HG03135 (cell line): ENCODE measurements around the gene TNFSF9.
"Not testable (repeated sequence)": the region's sequence is repeated elsewhere in the genome, so short reads cannot be mapped to it uniquely, and the experiment has no call there.

Source experiments
- ATAC-seq: cut with Tn5 transposase; IDR thresholded peaks from one replicate; pipeline ENCODE4 v1.9.1; 2021; ENCODE audit warnings: mild to moderate bottlenecking, moderate library complexity; ENCODE audit not compliant: unreplicated experiment

Gene TNFSF9

GRCh38 chr19:6571167-6571566 lies 40.3 kb downstream of the TNFSF9 start:
- ATAC-seq = no peak

GRCh38 chr19:6572217-6572616 lies 41.4 kb downstream of the TNFSF9 start:
- no peak for ATAC-seq

GRCh38 chr19:6573350-6573749 lies 42.5 kb downstream of the TNFSF9 start:
- ATAC-seq = no peak

- no peak for ATAC-seq
Observed at GRCh38 chr19:6576869-6577475, 46.1 kb downstream of the TNFSF9 start.

GRCh38 chr19:6577476-6578125 lies 46.8 kb downstream of the TNFSF9 start:
- ATAC-seq = peak; percentile 82

- ATAC-seq = no peak
Observed at GRCh38 chr19:6579450-6580178, 48.8 kb downstream of the TNFSF9 start.

GRCh38 chr19:6580313-6580712 lies 49.5 kb downstream of the TNFSF9 start:
- ATAC-seq = no peak

GRCh38 chr19:6582515-6583484 lies 52.0 kb downstream of the TNFSF9 start:
- ATAC-seq = not testable (repeated sequence)
